AG10803 (cell line): ENCODE data around the gene ZNF410.
"Not testable (repeated sequence)": the region's sequence is repeated elsewhere in the genome, so short reads cannot be mapped to it uniquely, and the experiment has no call there.

Source experiments
- DNase-seq: peaks from one replicate; pipeline ENCODE4 v3.0.0; 2010; ENCODE audit warnings: low read depth
- H3K4me3 ChIP-seq: 2 replicates; pipeline ENCODE4 v1.5.1; 2011; ENCODE audit warnings: mild to moderate bottlenecking, low read length, control low read depth
- TF ChIP-seq, protein P1 (sequence below): conservative IDR thresholded peaks from 2 replicates; pipeline ENCODE4 v1.5.1; 2011; ENCODE audit warnings: mild to moderate bottlenecking, low read length, control low read depth, inconsistent platforms

The ZNF410 gene

DNA sequence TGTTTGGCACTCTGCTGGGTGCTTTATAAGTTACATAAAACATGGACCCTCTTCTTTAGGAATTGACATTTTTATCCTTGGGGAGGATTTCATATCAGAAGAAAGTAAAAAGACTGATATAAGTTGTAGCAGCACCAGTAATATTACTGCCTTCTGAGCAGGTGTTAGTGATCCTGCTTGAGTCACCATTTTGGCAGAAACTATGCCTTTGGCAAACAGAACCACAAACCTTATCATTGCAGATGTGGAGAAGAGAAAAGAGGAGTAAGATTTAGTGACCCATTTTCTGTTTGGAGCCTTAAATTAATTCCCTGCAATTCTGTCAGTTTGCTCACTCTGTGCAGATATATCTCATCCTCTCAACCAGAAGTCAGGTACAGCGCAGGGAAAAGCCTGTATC is 23.0 kb downstream of the ZNF410 start:
- TF ChIP-seq, protein P1, sequence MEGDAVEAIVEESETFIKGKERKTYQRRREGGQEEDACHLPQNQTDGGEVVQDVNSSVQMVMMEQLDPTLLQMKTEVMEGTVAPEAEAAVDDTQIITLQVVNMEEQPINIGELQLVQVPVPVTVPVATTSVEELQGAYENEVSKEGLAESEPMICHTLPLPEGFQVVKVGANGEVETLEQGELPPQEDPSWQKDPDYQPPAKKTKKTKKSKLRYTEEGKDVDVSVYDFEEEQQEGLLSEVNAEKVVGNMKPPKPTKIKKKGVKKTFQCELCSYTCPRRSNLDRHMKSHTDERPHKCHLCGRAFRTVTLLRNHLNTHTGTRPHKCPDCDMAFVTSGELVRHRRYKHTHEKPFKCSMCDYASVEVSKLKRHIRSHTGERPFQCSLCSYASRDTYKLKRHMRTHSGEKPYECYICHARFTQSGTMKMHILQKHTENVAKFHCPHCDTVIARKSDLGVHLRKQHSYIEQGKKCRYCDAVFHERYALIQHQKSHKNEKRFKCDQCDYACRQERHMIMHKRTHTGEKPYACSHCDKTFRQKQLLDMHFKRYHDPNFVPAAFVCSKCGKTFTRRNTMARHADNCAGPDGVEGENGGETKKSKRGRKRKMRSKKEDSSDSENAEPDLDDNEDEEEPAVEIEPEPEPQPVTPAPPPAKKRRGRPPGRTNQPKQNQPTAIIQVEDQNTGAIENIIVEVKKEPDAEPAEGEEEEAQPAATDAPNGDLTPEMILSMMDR: no peak
- no peak for DNase-seq
- no peak overlapping the region for H3K4me3 ChIP-seq

DNA sequence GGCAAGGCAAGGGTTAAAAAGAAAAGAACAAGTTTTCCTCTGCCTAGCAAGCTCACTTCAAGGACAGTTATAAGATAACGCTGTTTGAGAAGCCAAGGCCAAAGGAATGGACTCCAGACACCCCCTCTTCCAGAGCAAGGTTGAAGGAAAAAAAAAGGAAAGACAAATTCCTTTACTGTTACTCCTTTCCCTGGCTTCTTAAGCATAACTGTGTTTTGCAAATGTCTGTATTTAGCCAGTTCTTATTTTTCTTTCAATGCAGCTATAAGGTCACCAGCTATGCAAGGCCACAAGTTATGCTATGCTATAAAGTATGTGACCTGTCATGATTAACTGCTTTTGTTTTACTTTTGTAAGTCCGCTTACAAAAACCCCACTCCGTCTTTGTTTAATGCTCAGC is 26.6 kb downstream of the ZNF410 start:
- no peak for DNase-seq
- no peak overlapping the region for H3K4me3 ChIP-seq
- TF ChIP-seq, protein P1: no peak

DNA sequence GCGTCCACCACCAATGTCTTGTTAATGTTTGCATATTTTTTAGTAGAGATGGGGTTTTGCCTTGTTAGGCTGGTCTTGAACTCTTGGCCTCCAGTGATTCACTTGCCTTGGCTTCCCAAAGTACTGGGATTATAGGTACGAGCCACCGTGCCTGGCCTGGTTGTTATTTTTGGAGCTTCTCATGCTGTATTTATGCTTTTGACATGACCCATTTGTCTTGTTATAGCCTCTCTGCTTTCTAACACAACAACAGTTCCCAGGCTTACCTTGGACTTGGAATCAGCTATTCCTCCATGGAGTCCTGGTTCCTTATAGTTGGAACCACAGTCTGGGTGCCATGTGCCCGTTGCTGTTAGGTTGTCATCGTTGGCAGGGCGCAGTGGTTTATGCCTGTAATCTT is 29.7 kb downstream of the ZNF410 start:
- DNase-seq: no peak
- TF ChIP-seq, protein P1: no peak
- no peak overlapping the region for H3K4me3 ChIP-seq

DNA sequence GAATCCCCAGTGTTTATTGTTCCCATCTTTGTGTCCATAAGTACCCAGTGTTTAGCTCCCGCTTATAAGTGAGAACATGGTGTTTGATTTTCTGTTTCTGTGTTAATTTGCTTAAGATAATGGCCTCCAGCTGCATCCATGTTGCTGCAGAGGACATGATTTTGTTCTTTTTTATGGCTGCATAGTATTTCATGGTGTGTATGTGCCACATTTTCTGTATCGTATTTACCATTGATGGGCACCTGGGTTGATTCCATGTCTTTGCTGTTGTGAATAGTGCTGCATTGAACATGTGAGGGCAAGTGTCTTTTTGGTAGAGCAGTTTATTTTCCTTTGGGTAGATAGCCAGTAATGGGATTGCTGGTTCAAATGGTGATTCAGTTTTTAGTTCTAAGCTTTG is 32.8 kb downstream of the ZNF410 start:
- DNase-seq, H3K4me3 ChIP-seq: not testable (repeated sequence)

DNA sequence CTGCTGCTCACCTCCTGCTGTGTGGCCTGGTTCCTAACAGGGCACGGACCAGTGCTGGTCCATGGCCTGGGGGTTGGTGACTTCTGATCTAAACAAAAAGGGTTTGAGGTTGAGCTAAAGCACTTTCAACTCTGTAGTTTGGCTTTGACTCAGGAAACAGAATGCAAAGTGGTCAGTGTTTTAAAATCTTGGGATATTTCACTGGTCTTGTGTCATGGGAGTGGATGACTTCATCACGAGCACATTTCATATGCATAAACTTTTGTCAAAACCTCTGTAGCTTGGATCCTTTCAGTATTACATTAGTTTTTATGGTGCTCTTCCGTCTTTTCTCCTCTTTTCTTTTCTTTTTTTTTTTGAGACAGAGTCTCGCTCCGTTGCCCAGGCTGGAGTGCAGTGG is 37.7 kb downstream of the ZNF410 start:
- TF ChIP-seq, protein P1: no peak
- no peak for DNase-seq
- H3K4me3 ChIP-seq: no peak overlapping the region

DNA sequence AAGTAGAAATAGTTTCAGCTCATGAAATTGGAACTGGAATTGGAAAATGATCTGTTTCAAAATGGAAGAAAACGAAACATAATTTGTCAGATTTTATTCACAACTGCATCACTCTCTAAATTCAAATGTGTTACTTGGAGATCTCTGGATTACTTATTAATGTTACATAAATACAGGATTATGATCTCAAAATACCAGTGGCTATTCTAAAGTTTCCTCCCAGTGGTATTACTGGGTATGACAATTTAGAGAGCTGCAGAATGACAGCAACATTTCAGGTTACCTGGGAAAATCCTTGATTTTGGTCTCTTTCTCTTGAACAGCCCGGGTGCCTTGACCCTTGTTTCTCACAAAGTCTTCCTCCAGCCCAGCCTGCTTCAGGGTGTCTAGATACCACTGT is 49.0 kb downstream of the ZNF410 start:
- DNase-seq: no peak
- TF ChIP-seq, protein P1: peak; percentile 40
- H3K4me3 ChIP-seq: no peak overlapping the region

DNA sequence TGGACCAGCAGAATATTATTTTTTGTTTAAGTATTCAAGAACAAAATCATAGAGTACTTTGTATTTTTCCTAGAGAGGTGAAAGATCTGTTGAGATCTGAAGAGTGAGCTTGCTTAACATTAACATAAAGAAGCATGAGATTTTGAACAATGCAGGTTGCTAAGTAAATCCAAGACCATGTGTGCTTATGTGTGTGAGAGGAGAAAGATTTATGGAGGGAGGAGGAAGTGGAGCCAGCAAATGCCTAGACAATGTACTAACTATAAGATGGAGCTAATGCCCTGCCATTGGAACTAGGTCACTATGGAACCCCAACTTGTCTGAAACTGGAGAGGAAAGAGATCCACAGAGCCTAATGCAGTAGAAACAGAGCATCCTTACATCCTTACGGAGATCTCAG is 49.9 kb downstream of the ZNF410 start:
- H3K4me3 ChIP-seq: no peak overlapping the region
- TF ChIP-seq, protein P1: no peak
- peak; percentile 3 for DNase-seq

DNA sequence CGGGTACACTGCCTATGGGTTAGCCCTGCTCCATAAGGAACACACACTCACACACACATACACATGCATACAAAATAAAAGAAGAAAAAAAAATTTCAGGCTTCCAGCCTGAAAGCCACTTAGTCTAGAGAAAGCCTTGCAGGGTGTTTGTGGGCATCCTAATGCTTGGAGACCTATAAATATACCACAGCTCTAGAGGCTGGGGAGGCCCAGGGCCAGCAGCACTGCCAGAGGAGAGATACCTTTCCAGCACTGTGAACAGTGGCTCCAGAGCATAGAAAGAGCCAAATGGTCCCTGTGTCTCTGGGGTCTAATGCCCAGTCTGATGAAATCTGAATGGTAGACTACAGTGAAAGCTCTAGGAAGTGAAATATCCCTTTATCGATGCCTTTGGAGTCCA is 50.4 kb downstream of the ZNF410 start:
- H3K4me3 ChIP-seq: no peak overlapping the region
- TF ChIP-seq, protein P1: no peak
- no peak for DNase-seq
